ENCODE measurements around the gene PAPPA2.
A peak's percentile ranks its signal among the peaks of the same experiment; 100 is the strongest.
"Not testable (repeated sequence)": the region's sequence is repeated elsewhere in the genome, so short reads cannot be mapped to it uniquely, and the experiment has no call there.

PAPPA2 gene

DNA sequence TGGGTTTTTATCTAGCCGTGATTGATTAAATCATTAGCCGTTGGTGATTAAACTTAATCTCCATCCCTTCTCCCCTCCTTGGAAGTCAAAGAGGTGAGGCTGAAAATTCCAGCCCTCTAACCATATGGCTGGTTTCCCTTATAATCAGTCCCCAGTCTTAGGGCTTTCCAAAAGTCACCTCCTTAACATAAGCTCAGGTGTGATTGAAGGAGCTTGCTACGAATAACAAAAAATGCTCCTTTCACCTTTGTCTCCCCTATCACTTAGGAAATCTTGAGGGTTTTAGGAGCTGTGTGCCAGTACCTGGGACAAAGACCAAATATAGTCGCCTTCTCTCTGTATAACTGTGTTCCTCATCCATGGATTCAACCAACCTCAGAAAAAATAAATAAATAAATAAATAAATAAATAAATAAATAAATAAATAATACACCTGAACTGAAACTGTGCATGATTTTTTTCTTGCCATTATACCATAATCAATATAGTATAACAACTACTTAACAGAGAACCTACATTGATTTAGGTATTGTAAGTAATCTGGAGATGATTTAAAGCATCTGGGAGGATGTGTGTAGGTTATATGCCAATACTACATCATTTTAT lies 82.2 kb downstream of the PAPPA2 start:
- no peak for DNase-seq (ENCODE audit: low read depth, low spot score)

DNA sequence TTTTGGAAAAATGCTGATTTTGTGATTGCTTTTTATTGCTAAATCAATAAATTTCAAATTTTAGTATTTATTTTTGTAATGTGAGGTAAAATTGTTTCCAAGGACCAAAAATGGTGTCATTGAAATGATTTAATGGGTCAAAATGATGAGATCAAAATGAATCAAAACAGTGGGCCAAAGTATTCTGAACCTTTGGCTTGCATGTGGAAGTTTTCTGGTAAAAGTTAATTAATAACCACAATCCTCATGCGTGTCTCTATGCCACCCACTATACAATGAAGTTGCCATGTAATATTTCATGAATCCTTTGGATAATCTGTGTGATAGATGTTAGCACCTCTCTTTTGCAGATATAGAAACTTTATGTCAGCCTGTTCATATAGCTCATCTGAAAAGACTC lies 83.8 kb downstream of the PAPPA2 start:
- DNase-seq (ENCODE audit: low read depth, low spot score): no peak

More for the DNA sequence above, 82.2 kb downstream of the PAPPA2 start:
- no peak overlapping the region for H3K27ac ChIP-seq

DNA sequence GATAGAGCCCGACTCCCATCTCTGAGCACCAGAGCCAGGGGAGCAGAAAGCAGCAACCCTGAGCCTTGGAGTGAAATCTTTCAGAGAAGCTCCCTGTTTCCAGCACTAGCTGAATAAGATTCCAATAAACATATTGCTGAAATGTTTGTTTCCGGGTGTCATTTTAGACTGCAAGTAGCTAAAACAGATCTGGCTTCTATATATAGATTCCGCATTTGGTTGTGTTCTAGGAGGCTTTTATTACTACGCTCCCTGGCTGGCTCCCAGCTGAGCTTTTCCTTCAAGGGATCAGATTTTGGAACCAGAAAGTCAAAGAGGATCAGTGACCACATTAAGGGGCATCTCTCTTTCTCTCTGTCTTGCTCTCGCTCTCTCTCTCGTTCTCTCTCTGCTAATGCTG lies 88.2 kb downstream of the PAPPA2 start:
- no peak overlapping the region for H3K27ac ChIP-seq
- DNase-seq (ENCODE audit: low read depth, low spot score): no peak

More for the DNA sequence above, 83.8 kb downstream of the PAPPA2 start:
- H3K27ac ChIP-seq: no peak overlapping the region

DNA sequence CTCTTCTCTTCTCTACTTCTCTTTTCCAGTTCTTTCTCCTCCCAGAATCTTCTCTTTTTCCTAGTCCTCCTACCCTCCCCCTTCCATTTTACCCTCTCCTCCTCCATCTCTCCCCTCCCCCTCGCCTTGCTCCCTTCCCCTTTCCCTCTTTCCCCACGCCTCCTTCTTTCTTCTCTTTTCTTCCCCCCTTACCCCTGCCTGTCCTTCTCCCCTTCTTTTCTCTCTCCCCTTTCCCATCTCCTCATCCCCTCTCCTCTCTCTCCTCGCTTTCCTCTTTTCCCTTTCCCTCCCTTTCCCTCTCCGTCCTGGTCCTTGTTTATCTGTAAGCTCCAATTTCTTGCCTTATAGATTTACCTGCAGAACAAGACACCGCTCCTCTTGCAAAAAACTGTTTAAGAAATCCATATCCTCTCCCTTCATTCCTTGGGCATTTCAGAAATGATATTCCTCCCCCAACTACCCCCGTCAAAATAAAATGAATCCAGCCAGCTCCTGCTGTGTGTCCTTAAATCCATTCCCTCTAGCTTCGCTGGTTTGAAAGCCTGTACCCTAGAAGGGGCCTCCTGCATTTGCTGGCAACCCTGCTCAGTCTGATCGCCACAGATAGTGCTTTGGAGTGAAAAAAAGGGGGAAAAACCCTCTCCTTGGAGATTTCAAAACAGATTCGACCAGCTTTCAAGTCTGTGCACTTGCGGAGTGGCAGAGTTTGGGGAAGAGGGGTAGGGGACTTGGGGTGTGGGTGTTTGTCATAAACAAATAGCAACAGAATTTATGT lies 89.4 kb downstream of the PAPPA2 start:
- H3K27ac ChIP-seq: no peak overlapping the region
- no peak for DNase-seq (ENCODE audit: low read depth, low spot score)

DNA sequence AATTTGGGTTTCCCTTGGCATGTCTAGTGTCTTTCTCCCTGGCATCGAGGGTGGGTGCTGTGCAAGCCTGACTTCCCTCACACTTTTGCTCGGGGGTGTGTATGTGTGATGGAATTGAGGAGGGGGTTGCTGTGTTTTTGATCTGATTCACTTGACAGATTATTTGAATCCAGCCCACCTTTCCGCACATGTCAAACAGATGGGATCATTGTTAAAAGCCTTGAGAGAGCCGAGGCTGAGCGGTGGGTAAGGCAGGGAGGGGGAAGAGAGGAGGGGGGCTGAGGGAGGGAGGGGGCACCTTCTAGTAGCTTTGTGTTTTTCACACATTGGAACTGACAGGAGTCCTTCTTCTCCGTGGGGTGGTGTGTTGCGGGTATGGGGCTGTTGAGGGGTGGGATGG lies 90.0 kb downstream of the PAPPA2 start:
- DNase-seq (ENCODE audit: low read depth, low spot score): no peak
- no peak overlapping the region for H3K27ac ChIP-seq

DNA sequence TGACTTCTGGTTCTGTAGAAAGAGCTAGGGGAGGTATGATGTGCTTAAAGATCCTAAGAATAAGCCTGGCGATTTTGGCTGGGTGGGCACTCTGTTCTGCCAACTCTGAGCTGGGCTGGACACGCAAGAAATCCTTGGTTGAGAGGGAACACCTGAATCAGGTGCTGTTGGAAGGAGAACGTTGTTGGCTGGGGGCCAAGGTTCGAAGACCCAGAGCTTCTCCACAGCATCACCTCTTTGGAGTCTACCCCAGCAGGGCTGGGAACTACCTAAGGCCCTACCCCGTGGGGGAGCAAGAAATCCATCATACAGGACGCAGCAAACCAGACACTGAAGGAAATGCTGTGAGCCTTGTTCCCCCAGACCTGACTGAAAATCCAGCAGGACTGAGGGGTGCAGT lies 93.3 kb downstream of the PAPPA2 start:
- DNase-seq (ENCODE audit: low read depth, low spot score): no peak
- H3K27ac ChIP-seq: no peak overlapping the region

DNA sequence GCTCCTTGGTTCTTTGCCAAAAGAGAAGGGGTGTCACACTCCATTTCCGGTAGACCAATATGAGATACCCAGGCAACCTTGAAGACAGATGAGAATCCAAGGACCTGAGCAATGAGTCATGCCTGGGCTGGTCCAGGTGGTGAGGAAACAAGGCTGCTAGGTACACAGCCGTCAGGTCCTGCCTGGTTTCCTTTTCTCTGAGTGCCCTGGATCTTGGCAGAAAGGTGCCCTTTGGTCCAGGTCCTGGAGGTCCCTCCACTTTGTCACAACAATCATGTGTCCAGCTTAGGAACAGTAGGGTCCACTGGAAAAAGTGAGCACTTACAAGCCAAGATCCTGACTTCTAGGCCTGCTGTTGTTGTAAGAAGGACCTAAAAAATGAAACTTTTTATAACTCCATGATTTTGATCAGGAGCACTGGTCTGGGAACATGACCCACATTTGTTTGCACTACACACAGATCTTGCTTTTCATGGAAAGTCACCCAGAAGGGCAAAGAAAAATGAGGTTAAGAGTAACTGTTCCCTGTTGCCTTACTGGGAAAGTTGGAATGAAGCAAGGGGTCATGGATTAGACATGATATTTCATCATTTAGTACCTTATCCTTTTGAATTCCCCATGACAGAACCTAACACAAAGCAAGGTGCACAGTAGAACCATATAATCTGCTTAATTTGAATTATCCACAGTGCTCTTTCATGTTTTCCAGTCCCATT lies 94.7 kb downstream of the PAPPA2 start:
- DNase-seq (ENCODE audit: low read depth, low spot score): peak; percentile 27
- H3K27ac ChIP-seq: no peak overlapping the region

DNA sequence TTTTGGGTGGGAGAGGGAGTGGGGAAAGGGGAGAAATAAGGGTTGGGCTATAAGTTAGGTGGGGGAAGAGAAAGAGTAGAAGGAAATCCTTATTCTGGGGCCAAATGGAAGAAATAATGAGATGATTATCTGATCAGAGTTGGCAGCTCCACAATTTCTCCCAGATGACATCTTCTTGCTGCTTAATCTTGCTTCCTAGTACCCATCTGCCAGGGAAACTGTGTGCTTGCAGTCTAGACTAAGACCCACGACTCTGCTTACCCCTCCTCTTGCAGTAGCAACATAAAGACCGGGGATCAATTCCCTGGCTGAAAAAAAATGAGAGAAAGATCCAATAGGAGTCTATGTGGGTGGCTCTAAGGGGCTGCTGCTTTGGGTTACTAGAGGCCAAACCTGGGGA lies 95.6 kb downstream of the PAPPA2 start:
- DNase-seq (ENCODE audit: low read depth, low spot score): no peak
- H3K27ac ChIP-seq: no peak overlapping the region

DNA sequence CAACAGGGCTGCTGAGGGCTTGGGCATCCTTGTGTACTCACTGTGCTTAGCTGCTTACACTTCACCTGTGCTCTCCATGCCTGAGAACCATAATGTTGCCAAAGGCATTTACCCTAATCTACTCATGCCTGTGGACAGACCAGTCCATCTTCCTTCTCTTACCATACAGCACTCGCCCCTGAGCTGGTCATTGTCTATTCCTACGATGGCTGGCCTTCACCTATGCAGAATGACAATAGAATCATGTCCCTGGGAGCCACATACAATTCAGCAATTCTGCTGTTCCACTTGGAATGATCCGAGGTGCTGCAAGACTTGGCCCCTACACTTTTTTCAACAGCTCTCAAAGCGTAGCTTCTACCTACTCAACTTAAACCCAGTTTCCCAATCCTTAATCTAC lies 96.5 kb downstream of the PAPPA2 start:
- no peak for DNase-seq (ENCODE audit: low read depth, low spot score)
- no peak overlapping the region for H3K27ac ChIP-seq

DNA sequence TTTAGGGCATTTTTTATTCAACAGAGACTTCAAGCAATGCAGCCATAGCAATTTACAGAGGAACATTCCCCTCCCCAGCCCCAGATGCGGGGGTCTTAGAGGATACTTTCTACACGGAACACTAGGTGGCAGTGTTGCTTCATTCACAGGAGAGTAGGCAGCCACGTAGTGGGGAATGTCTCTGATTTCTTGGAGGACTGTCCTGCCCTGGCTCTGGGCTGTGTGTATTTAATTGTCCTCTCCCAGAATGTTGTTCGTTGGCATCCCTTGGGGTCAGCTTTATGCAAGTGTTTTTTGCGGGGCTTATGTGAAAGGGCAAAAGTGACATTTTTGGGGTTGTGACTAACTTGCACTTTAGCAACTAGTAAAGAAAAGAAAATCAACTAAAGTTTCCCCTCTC lies 96.9 kb downstream of the PAPPA2 start:
- no peak for DNase-seq (ENCODE audit: low read depth, low spot score)
- H3K27ac ChIP-seq: no peak overlapping the region

DNA sequence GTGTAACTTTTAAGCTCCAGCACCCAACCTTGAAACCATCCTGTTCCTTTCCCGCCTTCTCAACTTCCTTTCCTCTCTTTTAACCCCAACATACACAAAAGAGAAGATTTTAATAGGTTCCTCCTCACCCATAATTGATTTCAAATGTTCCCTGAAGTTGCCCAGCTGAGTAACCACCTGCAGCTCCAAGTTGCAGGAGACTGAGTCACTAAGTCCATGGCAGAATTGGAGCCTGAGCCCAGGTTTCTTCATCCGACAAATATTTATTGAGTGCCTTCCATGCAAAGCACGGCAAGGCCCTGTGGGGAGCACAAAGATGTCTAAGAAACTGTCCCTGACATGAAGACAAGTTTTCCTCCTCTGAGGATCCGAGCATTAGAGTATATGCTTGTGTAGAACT lies 97.7 kb downstream of the PAPPA2 start:
- no peak overlapping the region for H3K27ac ChIP-seq
- no peak for DNase-seq (ENCODE audit: low read depth, low spot score)

DNA sequence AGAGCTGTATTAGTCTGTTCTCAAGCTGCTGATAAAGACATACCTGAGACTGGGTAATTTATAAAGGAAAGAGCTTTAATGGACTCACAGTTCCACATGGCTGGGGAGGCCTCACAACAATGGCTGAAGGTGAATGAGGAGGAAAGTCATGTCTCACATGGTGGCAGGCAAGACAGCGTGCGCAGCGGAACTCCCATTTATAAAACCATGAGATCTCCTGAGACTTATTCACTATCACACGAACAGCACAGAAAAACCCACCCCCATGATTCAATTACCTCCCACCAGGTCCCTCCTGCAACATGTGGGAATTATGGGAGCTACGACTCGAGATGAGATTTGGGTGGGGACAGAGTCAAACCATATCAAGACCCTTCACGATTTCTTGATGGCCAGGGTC lies 98.8 kb downstream of the PAPPA2 start:
- not testable (repeated sequence) for H3K27ac ChIP-seq; DNase-seq (ENCODE audit: low read depth, low spot score)

DNA sequence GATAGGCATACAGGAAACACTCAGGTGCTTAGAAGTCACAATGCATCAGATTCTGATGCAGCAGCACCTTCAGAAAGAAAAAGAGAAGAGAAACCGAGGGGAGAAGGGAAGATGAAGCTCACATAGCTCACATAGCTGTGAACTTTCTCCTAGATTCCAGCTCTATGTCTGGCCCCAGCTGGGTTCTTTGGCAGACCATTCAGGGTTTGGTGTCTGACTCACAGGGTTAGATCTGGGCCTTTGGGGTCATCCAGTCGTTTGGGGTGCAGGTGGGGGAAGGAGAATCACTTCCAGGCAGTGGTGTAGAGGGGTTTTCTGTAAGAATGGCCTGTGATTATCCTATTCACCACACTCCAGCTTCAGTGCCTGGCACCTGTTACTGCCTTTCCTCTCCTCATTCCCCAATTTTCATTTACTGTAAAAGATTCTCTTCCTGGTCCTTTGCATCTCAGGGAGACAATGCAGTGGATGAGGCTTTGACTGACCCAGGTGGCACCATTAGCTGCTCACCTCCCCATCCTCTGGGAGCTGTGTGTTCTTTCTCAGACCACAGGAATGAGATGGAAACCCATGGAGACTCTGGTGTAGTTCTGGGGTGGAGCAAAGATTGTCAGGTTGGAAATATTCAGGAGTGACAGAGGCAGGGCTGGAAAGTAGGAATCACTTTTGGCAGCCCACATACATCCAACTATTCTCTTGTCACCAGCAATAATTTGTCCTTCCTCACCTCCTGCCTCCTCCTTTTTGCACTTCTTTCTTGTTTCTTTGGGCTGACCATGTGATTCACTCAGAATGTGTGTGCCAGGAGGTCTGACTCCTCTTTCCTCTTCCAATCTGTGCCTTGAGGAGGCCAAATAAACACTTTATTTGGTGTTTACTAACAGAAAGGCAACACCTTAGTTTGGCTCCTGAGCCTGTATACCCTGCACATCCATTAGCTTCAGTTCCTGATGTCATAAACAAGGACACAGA lies 103.3 kb downstream of the PAPPA2 start:
- no peak overlapping the region for H3K27ac ChIP-seq

DNA sequence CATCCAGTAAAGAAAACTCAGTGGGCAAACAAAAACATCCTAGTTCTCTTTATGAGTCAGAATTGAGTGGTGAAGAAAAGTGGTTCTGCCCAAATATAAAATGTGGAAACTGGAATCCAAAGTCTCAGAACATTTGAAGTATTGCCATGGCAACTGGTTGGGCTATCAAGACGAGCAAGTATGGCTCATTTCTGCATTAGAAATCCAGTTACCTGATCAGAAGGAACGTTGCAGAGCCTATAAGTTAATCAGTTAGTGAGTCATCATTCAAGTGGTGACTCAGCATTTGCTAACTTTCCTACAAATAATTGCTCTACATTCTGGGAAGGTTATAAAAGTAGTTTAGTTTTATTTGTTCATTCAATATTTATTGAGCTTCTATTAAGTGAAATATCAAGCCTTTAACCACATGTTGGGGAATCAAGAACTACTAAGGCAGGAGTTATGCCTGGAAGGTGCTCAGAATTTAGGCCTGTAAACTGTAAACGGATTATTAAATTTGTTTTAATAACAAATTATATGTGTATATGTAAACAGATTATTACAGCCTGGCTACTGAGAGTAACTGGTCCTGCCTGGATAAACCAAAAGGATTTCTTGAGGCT lies 104.3 kb downstream of the PAPPA2 start:
- H3K27ac ChIP-seq: no peak overlapping the region

More for the DNA sequence above, 103.3 kb downstream of the PAPPA2 start:
- no peak for DNase-seq (ENCODE audit: low read depth, low spot score)

DNA sequence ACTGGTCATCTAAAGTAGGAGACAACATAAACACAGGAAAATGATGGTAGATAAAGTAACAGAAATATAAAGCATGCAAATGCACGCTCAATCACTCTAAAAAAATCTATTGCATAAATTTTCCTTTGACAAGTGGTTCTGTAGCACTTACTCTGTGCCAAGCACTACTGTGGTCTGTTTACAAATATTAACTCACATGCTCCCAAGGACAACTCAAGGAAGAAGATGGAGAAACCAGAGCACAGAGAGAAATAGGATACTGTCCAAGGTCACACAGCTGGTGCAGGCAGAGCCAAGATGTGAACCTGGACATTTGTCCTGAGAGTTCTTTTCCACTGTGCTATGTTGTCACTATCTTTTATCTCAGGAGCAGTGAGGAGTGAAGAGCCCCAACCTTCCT lies 105.2 kb downstream of the PAPPA2 start:
- no peak for DNase-seq (ENCODE audit: low read depth, low spot score)
- H3K27ac ChIP-seq: no peak overlapping the region

More for the DNA sequence above, 104.3 kb downstream of the PAPPA2 start:
- DNase-seq (ENCODE audit: low read depth, low spot score): no peak

DNA sequence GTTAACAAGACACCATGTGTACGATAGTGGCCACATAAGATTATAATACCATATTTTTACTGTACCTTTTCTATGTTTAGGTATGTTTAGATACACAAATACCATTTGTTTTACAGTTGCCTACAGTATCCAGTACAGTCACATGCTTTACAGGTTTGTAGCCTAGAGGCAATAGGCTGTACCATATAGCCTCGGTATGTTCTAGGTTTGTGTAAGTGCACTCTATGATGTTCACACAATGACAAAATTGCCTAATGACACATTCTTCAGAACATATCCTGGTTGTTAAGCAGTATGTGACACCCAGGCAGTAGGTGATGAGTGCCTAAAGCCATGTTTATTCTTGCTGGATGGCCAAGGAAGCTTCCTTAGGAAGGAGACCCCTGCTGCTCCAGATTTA lies 111.8 kb downstream of the PAPPA2 start:
- no peak for DNase-seq (ENCODE audit: low read depth, low spot score)
- no peak overlapping the region for H3K27ac ChIP-seq

DNA sequence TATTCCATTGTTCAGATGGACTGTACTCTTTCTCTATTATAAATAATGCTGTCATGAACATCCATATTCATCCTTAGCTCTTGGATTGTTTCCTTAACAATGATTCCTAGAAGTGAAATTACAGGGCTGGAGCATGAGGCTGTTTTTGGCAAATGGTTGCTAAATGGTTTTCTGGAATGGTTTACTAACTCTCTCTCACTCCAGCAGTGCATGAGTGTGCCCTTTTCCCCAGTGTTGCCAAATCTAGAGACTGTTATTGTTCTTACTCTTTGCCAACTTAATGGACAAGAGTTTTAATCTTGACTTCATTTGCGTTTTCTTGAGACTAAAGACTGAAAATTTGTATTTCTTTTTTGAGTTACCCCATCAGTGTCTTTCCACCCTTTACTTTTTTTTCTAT lies 113.0 kb downstream of the PAPPA2 start:
- DNase-seq (ENCODE audit: low read depth, low spot score): no peak
- no peak overlapping the region for H3K27ac ChIP-seq

DNA sequence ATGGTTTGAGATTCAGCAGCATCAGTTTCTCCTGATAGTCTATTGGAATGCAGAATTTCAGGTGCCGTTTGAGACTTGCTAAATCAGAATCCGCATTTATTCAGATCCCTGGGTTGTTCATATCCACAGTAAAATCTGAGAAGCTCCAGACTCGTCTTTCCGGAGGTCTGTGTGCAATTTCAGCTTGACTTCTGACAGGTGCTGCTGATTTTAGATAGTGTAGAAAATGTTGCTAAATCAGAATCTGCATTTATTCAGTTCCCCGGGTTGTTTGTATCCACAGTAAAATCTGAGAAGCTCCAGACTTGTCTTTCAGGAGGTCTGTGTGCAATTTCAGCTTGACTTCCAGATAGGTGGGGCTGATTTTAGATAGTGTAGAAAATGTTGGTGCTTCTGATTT lies 113.7 kb downstream of the PAPPA2 start:
- no peak overlapping the region for H3K27ac ChIP-seq
- DNase-seq (ENCODE audit: low read depth, low spot score): no peak

DNA sequence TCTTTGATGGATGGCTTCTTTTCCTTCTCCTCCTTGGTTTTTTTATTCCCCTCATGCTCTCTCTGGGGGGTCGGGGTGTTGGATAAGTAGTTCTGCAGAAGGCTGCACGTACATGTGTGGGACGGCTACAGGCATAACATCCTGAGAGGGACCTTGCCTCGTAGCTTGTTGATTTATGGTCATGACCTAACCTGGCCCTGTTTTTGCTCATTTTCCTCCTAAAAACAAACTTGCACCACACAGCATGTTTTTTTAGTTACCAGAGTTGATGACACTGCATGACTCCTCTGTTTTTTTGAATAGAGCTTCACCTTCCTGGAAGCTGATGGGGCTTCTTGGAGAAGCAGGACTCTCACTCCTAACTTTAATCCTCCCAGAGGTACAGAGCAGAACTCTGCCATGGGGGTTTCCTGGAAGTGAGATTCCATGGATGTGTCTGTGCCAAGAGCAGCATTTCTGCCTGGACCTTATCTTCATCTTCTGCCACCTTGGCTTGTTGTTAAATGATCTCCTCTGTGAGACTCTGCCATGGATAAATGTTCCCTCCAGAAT lies 114.7 kb downstream of the PAPPA2 start:
- no peak overlapping the region for H3K27ac ChIP-seq
- no peak for DNase-seq (ENCODE audit: low read depth, low spot score)

DNA sequence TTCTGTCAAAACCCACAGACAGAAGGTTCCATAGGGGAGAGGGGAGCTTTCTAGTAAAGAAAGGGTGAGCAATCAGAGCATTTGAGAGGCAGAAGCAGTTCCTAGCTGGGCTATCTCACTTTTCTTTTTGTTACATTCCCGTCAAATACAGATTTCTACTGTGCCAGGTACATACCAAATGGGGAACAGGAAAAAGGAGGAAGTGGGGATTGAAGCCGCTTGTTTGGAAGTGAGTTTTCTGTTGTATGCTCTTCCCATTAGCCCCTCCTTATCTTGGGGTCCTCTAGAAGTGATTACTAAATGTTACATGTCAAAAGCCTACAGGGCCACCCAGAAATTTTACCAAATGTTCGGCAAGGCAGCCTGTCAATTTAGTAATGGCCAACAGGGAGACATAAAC lies 116.1 kb downstream of the PAPPA2 start:
- no peak for DNase-seq (ENCODE audit: low read depth, low spot score)
- H3K27ac ChIP-seq: no peak overlapping the region

Data from epithelial cell of prostate (primary cell).